Activated effector memory CD4-positive, alpha-beta T cell treated with anti-CD3 and anti-CD28 coated beads, Interleukin-2, amount 50 U/mL, for 16 hours (primary cell): ENCODE data around the gene FEM1B.
"Not testable (repeated sequence)": the region's sequence is repeated elsewhere in the genome, so short reads cannot be mapped to it uniquely, and the experiment has no call there.

Source experiments
- DNase-seq: peaks from one replicate; pipeline ENCODE4 v3.0.0-alpha.2; 2020

Gene FEM1B

GRCh38 chr15:68277603-68278344 lies at the start of gene FEM1B:
FEM1B (plus strand) TSS chr15:68277745; CDS start chr15:68278418, 673 bp downstream.
- peak; percentile 95 for DNase-seq

GRCh38 chr15:68228143-68228970 lies 49.2 kb upstream of the FEM1B start:
- peak; percentile 62 for DNase-seq

- no peak for DNase-seq
Observed at GRCh38 chr15:68228971-68229385, 48.6 kb upstream of the FEM1B start.

- peak; percentile 93 for DNase-seq
Observed at GRCh38 chr15:68229386-68230156, 48.0 kb upstream of the FEM1B start, which contains the start of gene CLN6. CLN6 (minus strand) TSS chr15:68229728; CDS start chr15:68229584, 144 bp downstream.

- DNase-seq = peak; percentile 31
Observed at GRCh38 chr15:68230157-68231100, 47.1 kb upstream of the FEM1B start.

- DNase-seq = no peak
Observed at GRCh38 chr15:68231102-68231818, 46.3 kb upstream of the FEM1B start.

- no peak for DNase-seq
Observed at GRCh38 chr15:68232449-68232848, 45.1 kb upstream of the FEM1B start.

GRCh38 chr15:68232937-68233336 lies 44.6 kb upstream of the FEM1B start:
- DNase-seq = no peak

- DNase-seq = no peak
Observed at GRCh38 chr15:68234060-68234459, 43.5 kb upstream of the FEM1B start.

- not testable (repeated sequence) for DNase-seq
Observed at GRCh38 chr15:68234520-68234919, 43.0 kb upstream of the FEM1B start.

GRCh38 chr15:68235022-68235421 lies 42.5 kb upstream of the FEM1B start:
- no peak for DNase-seq

- no peak for DNase-seq
Observed at GRCh38 chr15:68239025-68239424, 38.5 kb upstream of the FEM1B start.

GRCh38 chr15:68241088-68241935 lies 36.2 kb upstream of the FEM1B start:
- DNase-seq = no peak

GRCh38 chr15:68244235-68244634 lies 33.3 kb upstream of the FEM1B start:
- DNase-seq = no peak

- no peak for DNase-seq
Observed at GRCh38 chr15:68249058-68249713, 28.4 kb upstream of the FEM1B start.

GRCh38 chr15:68252925-68253534 lies 24.5 kb upstream of the FEM1B start:
- no peak for DNase-seq

- DNase-seq = peak; percentile 83
Observed at GRCh38 chr15:68256675-68257450, 20.7 kb upstream of the FEM1B start.

GRCh38 chr15:68258692-68259091 lies 18.9 kb upstream of the FEM1B start:
- DNase-seq = no peak
